ENCODE measurements around the gene PPTC7.
"Not testable (repeated sequence)": the region's sequence is repeated elsewhere in the genome, so short reads cannot be mapped to it uniquely, and the experiment has no call there.

PPTC7 gene

DNA sequence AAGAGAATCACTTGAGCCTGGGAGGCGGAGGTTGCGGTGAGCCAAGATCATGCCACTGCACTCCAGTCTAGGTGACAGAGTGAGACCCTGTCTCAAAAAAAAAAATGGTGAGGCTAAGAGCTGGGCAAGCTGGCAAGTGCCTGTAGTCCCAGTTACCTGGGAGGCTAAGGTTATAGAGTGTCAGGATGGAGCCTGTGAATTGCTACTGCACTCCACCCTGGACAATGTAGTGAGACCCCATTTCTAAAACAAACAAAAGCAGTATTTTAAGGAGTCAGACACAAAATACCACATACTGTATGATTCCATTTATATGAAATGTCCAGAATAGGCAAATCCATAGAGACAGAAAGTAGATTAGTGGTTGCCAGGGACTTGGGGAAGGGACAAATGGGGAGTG is 4.0 kb upstream of the PPTC7 start:
- in situ Hi-C loops (cut with MboI; ENCODE audit: low sequenced_read_pairs) = not testable (repeated sequence)

DNA sequence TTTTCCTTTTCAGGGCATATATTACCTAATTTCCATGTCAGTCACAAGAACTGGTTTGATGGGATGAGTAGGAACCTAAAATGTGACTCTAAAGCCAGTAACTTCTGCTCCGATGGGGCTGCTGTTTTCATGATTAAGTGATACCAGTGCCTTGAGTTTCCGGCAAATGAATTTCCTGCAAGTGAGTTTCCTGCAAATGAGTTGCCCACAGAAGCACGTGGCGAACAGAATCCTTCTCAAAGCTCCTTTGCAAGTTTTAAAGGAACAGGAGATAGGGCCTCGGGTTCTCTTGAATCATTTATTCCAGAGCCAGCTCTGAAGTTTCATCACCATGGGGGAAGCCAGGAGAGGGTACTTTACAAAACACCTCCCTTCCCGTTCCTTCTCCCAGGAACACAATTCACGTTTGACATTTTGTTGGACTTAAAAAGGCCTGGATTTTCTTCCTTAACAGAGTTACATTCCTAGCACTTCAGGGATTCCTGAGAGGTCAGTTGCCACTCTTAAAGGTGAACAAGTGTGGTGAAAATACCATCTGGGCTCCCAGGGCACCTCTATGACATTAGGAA is 2.2 kb upstream of the PPTC7 start:
- in situ Hi-C loops (cut with MboI; ENCODE audit: low sequenced_read_pairs) = no loop called here

DNA sequence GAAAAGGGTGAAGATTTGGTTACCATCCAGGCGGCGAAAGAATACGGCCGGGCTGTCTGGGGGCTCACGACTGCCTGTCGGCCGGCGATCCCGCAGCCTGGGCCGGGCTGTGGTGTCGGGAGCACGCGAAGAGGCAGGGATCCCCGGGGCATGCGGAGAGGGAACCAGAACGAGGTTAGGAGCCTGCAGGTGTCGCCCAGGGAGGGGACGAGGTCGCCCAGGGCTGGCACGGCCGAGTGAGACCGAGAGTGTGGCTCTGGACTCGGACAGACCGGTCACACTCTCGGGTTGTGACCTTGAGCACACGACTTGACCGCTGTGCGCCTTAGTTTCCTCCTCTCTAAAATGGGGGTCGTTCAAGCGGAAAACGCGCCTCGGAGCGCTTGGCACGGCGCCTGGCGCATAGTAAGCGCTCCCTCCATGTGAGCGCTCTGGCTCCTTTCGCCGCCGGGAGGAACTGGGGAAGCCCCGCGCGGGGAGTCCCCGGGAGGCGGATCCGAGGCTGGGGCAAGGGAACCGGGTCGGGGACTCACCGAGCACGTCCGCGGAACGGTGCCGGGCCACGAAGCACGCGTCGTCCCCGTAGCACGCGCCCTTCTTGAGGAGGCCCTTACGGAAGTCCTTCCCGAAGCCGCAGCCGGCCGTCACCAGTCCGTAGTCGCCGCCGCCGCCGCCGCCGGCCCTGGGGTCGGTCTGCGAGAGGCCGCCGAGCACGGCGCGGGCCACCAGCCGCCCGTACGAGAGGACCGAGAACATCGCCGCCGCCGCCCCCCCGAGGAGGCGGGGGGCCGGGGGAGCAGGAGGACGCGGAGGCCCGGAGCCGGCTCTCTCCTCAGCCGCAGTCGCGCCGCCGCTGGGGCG is 612 bp downstream of the PPTC7 start:
- in situ Hi-C loops (cut with MboI; ENCODE audit: low sequenced_read_pairs) = no loop called here

DNA sequence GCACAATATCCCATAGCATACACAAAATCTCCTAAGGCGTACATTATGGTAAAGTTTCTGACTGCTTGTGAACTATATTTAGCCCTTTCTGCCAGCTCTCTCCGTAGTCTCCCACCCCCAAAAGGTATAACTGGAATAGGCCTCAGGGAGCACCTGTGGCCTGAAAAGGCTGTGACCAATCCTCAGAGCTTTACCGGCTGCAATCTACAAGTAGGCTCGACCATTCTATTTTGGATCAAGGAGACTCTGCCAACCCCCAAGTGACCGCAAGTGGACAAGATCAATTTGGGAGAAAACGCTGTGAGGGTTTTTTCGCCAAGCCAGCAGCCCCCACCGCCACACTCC is 1.2 kb downstream of the PPTC7 start:
- in situ Hi-C loops (cut with MboI; ENCODE audit: low sequenced_read_pairs) = no loop called here

DNA sequence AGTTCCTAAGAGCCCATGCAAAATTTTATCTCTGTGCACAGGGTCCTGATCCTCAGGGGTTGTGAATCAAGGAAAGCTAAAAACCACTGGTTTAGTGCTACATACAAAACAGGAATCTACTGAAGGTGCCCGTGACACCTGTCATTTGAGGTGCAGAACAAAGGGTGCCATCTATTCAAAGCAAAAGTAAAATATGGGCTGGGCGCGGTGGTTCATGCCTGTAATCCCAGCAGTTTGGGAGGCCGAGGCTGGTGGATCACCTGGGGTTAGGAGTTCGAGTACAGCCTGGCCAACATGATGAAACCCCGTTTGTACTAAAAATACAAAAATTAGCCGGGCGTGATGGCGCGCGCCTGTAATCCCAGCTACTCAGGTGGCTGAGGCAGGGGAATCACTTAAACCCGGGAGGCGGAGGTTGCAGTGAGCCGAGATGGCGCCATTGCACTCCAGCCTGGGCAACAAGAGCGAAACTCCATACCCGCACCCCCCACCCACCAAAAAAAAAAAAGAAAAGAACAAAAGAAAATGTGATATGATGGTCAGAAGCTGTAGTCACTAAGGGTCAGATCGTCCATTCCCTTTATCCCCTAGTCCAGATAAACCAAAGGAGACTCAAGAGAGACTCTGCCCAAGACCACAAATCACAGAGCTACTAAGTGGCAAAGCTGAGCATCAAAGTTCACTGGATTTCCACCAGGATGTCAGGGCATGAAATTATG is 3.4 kb downstream of the PPTC7 start:
- in situ Hi-C loops (cut with MboI; ENCODE audit: low sequenced_read_pairs) = no loop called here

DNA sequence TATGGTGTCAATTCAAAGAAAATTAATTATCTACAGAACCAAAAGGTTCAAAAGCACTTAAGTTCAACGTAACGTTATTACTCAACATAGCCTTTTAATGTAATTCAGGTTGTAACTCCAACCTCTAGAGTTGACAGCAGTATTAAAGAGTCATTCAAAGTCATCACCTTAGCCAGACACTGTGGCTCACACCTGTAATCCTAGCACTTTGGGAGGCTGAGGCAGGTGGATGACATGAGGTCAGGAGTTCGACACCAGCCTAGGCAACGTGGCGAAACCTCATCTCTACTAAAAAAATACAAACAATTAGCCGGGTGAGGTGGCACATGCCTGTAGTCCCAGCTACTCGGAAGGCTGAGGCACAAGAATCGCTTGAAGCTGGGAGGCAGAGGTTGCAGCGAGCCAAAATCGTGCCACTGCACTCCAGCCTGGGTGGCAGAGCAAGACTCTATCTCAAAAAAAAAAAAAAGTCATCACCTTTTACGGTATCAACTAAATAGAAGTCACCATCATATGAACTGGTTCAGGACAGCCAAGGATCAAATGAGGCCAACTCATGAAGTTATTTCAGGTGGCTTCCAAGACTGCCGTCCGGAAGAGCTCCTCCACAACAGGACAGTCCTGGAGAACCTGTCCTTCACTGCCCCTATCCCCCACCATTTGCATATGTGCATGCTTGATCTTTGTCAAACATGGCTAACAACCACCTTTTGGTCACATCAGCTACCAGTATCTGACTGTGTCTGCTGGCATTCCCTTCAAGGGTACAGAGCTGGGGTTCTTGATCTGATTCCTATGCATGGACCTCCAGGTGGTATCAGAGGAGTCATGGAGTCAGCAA is 4.2 kb downstream of the PPTC7 start:
- in situ Hi-C loops (cut with MboI; ENCODE audit: low sequenced_read_pairs) = no loop called here

DNA sequence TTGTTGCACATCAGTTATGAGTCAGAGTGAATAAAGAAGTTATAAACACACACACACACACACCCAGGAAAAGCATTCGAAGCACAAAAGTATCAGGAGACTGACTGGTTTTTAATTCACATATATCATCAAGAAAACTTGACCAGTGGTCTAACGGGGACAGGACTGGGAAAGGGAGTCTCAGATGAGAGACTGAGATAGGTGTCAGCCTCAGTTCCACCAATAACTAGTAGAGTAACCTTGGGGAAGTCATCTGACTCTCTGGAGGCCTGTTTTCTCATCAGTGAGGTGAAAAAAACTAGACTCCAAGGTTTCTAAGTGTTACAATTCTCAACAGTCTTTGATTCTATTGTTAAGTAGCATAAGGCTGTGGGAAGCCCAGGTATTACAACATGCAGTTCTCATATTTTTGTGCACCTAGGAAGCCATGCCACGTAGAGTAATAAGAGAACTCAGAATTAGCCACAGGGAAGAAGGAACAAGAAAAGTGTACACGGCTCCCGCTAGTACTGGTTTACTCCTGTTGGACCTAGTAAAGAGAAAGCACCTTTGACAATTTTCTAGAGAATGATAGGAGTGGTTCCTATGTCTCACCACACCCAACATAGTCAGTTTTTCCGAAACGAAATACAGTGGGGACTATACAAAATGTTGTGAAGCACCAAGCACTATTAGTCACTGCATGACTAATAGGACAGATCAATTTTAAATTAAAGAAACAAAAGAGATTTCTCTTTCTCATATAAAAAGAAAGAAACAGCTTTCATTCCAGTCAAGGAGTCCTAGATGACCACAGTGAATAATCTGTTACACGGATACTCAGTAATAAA is 5.0 kb downstream of the PPTC7 start:
- in situ Hi-C loops (cut with MboI; ENCODE audit: low sequenced_read_pairs) = no loop called here

DNA sequence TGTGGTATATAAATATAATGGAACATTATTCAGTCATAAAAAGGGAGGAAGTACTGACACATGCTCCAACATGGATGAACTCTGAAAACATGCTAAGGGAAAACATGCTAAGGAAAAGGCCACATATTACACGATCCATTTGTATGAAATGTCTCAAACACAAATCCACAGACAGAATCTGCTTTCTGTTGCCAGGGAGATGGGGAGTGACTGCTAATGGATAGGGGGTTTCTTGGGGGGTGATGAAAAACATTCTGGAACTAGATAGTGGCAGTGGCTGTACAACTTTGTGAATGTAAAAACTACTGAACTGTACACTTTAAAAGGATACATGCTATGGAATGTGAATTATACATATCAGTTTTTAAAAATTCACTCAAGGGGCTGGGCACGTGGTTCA is 6.6 kb downstream of the PPTC7 start:
- in situ Hi-C loops (cut with MboI; ENCODE audit: low sequenced_read_pairs) = no loop called here

DNA sequence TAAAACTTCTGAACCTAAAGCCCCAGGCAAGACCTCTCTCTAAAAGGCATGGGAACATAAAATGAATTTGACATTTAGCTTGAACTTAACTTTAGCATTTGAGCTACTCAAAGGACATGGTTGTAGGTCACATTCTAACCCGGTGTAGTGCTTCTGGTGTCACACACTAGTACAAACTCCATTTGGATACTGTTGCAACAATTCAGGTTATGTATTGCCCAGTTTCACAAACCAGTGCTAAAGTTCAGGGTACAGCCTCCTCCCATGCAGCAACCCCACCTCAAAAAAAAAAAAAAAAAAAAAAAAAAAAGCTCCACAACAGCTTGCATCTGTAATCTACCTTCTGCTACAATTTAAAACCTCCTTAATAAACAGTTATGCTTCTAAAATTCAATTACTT is 7.8 kb downstream of the PPTC7 start:
- in situ Hi-C loops (cut with MboI; ENCODE audit: low sequenced_read_pairs) = no loop called here

DNA sequence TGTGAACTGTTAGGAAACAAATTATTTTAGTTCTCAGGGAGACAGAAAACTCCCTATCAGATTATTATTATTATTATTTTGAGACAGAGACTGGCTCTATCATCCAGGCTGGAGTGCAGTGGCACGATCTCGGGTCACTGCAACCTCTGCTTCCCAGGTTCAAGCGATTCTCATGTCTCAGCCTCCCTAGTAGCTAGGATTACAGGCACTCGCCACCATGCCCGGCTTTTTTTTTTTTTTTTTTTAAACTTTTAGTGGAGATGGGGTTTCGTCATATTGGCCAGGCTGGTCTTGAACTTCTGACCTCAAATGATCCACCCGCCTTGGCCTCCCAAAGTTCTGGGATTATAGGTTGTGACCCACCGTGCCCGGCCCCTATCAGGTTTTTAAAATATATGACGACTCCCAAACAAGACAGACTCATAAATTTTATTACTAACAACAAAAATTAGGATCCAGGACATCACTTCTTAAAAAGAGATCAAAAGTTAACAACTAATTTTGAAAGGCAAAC is 8.3 kb downstream of the PPTC7 start:
- in situ Hi-C loops (cut with MboI; ENCODE audit: low sequenced_read_pairs) = not testable (repeated sequence)

DNA sequence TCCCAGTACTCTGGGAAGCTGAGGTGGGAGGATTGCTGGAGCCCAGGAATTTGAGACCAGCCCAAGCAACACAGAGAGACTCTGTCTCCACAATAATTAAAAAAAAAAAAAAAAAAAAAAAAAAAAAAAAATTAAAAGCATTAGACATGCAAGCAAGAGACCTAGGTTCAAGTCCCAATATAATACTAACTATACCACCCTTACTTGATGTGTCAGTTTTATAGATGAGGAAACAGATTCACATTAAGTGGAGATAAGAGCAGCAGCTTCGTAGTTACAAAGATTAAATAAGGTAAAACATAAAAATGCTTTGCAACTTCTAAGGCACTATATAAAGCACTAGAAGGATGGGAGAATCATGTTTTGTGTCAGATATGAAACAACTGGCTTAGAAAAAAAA is 9.1 kb downstream of the PPTC7 start:
- in situ Hi-C loops (cut with MboI; ENCODE audit: low sequenced_read_pairs) = no loop called here

DNA sequence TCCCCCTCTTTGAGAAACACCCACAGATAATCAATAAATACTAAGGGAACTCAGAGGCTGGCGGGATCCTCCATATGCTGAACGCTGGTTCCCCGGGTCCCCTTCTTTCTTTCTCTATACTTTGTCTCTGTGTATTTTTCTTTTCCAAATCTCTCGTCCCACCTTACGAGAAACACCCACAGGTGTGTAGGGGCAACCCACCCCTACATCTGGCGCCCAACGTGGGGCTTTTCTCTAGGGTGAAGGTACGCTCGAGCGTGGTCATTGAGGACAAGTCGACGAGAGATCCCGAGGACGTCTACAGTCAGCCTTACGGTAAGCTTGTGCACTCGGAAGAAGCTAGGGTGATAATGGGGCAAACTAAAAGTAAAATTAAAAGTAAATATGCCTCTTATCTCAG is 12.3 kb downstream of the PPTC7 start:
- in situ Hi-C loops (cut with MboI; ENCODE audit: low sequenced_read_pairs) = not testable (repeated sequence)

DNA sequence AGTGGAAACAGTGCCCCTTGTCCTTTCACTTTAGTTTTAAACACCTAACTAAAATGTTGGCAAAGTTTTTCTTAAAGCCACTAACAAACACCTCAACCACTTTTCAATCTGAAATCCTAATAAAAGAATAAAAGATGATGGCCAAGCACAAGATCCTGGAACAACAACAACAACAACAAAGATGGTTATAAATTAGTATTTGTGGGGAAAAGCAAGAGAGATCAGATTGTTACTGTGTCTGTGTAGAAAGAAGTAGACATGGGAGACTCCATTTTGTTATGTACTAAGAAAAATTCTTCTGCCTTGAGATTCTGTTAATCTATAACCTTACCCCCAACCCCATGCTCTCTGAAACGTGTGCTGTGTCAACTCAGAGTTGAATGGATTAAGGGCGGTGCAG is 13.3 kb downstream of the PPTC7 start:
- in situ Hi-C loops (cut with MboI; ENCODE audit: low sequenced_read_pairs) = not testable (repeated sequence)

DNA sequence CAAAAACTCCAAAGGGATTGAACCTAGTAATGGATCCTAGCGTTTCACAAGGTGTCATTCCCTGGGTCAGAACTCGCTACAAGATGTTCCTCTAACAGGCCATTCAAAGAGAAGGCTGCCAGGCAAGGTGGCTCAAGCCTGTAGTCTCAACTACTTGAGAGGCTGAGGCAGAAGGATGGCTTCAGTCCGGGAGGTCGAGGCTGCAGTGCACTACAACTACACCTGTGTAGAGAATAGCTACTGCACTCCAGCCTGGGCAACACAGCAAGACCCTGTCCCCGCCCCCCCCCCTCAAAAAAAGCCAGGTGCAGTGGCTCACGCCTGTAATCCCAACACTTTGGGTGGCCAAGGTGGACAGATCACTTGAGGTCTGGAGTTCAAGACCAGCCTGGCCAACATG is 14.4 kb downstream of the PPTC7 start:
- in situ Hi-C loops (cut with MboI; ENCODE audit: low sequenced_read_pairs) = no loop called here

DNA sequence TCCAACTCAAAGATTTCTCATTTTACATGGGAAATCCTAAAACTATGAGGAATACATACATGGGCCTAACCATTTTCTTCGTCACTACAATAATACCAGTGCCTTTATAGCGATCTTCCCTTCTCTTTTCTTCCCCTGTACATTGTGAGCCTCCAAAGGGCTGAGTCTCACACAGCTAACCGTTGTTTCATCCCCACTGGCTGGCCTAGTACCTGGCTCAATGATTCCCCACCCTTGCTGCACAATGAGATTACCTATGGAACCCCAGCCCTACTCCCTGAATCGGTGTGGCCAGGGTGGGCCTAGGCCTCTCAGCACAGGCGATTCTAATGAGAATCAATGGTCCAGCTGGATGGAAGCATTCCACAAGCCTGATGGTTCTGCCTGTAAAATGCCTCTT is 16.1 kb downstream of the PPTC7 start:
- in situ Hi-C loops (cut with MboI; ENCODE audit: low sequenced_read_pairs) = no loop called here

DNA sequence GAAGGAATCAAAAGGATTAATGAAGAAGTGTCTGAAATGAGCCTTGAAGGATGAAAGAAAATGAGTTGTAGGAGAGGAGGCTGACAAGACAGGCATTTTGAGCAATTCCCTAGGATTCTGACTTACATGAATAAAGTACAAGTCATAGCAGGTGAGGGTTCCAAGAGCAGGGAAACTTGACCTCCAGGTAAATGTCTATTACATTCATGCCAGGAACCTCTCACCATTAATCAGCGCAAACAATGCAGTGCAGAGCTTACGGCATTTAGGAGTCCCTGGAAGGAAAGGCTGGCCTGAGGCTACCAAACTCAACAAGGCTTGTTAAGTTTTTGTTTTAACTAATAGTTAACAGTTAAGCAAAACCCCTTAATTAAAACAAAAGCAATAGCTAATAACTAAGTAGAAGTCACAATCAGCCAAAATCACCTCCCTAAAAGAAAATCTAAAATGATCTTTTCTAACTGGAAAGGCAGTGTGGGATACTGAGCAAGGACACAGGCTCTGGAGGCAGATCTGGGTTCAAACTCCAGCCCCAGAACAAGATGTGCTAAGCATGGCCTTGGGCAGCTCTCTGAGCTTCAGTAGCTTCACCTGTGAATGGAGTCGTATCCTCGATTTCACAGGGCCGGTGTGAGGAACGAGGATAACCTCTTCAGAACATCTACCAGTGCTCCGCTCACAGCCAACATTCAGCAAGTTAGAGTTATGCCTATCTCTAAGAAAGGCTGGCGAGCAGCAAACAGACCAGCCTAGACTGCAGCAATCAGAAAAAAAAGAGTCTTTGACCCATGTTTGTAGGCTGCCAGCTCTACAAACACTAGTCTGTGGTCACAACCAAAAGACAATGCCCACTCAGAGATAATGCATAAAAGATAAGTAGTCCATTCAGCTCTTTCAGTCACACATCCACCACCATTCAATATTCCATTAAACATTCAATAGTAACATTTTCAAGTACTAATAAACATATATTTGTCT is 16.9 kb downstream of the PPTC7 start:
- in situ Hi-C loops (cut with MboI; ENCODE audit: low sequenced_read_pairs) = no loop called here

DNA sequence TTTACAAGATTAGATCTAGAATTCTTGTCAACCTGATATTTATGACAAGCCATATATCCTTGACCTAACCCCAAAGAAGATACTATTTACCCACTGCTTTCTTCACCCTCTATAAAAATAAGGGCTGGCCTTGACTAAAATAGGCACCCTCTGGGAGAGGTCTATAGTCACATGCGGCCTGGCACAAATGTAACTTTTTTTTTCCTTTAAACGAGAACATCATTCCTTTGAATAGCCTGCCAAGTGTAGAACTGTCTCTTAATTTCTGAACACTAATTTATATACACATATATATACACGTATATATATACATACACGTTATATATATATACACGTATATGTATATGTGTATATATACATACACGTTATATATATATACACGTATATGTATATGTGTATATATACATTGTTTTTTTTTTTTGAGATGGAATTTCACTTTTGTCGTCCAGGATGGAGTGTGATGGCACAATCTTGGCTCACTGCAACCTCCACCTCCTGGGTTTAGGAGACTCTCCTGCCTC is 18.6 kb downstream of the PPTC7 start:
- in situ Hi-C loops (cut with MboI; ENCODE audit: low sequenced_read_pairs) = no loop called here

DNA sequence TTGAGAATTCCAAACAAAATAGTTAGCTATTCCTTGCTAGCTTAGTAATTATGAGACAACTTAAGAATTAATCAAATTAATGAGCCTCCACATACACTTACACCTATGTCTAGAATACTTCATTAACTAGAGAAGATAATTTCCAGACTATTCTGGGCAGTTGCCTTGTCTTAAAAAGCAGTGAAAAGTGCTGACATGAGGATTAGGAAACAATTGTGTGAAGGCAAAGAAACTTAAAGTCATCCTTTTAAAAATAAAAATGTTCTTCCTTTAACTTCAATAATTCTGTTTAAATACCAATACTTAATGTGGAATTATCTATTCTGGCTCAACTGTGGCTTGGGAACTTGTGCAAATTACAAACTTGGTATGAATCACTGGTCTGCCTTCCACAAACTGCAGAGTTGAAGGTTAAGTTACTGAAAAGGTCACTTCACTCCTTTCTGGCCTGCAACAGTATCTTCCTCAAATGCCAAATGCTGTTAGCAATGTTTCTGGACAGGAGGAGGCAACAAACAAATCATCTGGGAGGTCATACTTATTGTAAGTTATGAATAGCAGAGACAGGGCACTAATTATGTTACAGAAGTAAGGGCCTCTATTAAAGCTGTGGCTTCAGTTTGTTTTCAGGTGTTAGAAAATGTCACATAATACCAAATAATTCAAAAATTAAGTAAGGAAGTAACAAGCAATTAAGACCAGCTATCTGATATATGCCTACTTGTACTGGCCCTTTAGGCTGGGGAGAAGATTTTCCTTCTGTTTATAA is 19.2 kb downstream of the PPTC7 start:
- in situ Hi-C loops (cut with MboI; ENCODE audit: low sequenced_read_pairs) = no loop called here
